Measurements from ENCODE around the gene RASSF5.

The RASSF5 gene

GRCh38 chr1:206498685-206499084 is 8.6 kb upstream of the RASSF5 start:
- no peak for DNase-seq

- no peak for DNase-seq
These were observed 7.3 kb upstream of the RASSF5 start for GRCh38 chr1:206500046-206500445.

- DNase-seq, result no peak
These were observed 5.5 kb upstream of the RASSF5 start for GRCh38 chr1:206501881-206502280.

GRCh38 chr1:206502403-206502802 is 4.9 kb upstream of the RASSF5 start:
- no peak for DNase-seq

- DNase-seq, result no peak
These were observed 4.5 kb upstream of the RASSF5 start for GRCh38 chr1:206502812-206503211.

- no peak for DNase-seq
These were observed 3.6 kb upstream of the RASSF5 start for GRCh38 chr1:206503591-206504362.

GRCh38 chr1:206504363-206504713 is 3.0 kb upstream of the RASSF5 start:
- DNase-seq, result no peak

- DNase-seq, result no peak
These were observed 1.5 kb upstream of the RASSF5 start for GRCh38 chr1:206505702-206506355.

GRCh38 chr1:206506405-206507283 is 687 bp upstream of the RASSF5 start:
- no peak for DNase-seq

- no peak for DNase-seq
These were observed 979 bp downstream of the RASSF5 start for GRCh38 chr1:206508130-206508889.

GRCh38 chr1:206508956-206509355 is 1.6 kb downstream of the RASSF5 start:
- DNase-seq, result no peak

- DNase-seq, result no peak
These were observed 2.4 kb downstream of the RASSF5 start for GRCh38 chr1:206509612-206510257.

- DNase-seq, result no peak
These were observed 3.0 kb downstream of the RASSF5 start for GRCh38 chr1:206510371-206510770.

GRCh38 chr1:206511362-206512057 is 4.2 kb downstream of the RASSF5 start:
- no peak for DNase-seq

- no peak for DNase-seq
These were observed 4.9 kb downstream of the RASSF5 start for GRCh38 chr1:206512058-206512850.

GRCh38 chr1:206512851-206513180 is 5.5 kb downstream of the RASSF5 start:
- DNase-seq, result no peak

GRCh38 chr1:206513312-206514111 is 6.2 kb downstream of the RASSF5 start:
- no peak for DNase-seq

GRCh38 chr1:206514813-206515387 is 7.6 kb downstream of the RASSF5 start:
- no peak for DNase-seq

- no peak for DNase-seq
These were observed 9.3 kb downstream of the RASSF5 start for GRCh38 chr1:206516728-206516990.

- no peak for DNase-seq
These were observed 10.5 kb downstream of the RASSF5 start for GRCh38 chr1:206517784-206518183.

Data from cortex of kidney (tissue), 1 donor.